Chondrocyte (in vitro differentiated cells): ENCODE results near the gene ATP2B2. TPM values are rescaled to one million over a fixed set of nuclear protein-coding genes. Genes with fewer than 3 reads are reported as not detected.

Experiments
- DNase-seq: peaks from one replicate; pipeline ENCODE4 v3.0.0; 2021; ENCODE audit warnings: mixed read lengths, low spot score
- H3K27ac Mint-ChIP-seq: one replicate; pipeline ENCODE4 v1.8.0; 2021; ENCODE audit warnings: mild to moderate bottlenecking, moderate library complexity, mixed read lengths; ENCODE audit not compliant: unreplicated experiment
- H3K27me3 Mint-ChIP-seq: 2 replicates; pipeline ENCODE4 v1.8.0; 2021; ENCODE audit warnings: low read depth, mixed read lengths
- H3K36me3 Mint-ChIP-seq: 2 replicates; pipeline ENCODE4 v1.8.0; 2021; ENCODE audit warnings: low read depth, mixed read lengths
- H3K4me1 Mint-ChIP-seq: 2 replicates; pipeline ENCODE4 v1.8.0; 2021; ENCODE audit warnings: low read depth, mild to moderate bottlenecking, mixed read lengths
- H3K4me3 Mint-ChIP-seq: one replicate; pipeline ENCODE4 v1.8.0; 2021; ENCODE audit warnings: mild to moderate bottlenecking, moderate library complexity, mixed read lengths; ENCODE audit not compliant: unreplicated experiment
- H3K9me3 Mint-ChIP-seq: 2 replicates; pipeline ENCODE4 v1.8.0; 2021; ENCODE audit warnings: low read depth, mixed read lengths
- total RNA-seq: library from RNA; stranded (reverse); gene quantifications from 3 replicates; pipeline ENCODE4 v1.2.1, GENCODE V29; 2021
- TF ChIP-seq, protein P1 (sequence below): fragments of 200-600 bp; sonication (generic); IDR thresholded peaks from 2 replicates; pipeline ENCODE4 v1.5.0; 2021; ENCODE audit warnings: antibody characterized with exemption, mild to moderate bottlenecking, moderate library complexity

Gene ATP2B2
- total RNA-seq, 1 donor from 2014 or later, result 0.25 TPM

DNA sequence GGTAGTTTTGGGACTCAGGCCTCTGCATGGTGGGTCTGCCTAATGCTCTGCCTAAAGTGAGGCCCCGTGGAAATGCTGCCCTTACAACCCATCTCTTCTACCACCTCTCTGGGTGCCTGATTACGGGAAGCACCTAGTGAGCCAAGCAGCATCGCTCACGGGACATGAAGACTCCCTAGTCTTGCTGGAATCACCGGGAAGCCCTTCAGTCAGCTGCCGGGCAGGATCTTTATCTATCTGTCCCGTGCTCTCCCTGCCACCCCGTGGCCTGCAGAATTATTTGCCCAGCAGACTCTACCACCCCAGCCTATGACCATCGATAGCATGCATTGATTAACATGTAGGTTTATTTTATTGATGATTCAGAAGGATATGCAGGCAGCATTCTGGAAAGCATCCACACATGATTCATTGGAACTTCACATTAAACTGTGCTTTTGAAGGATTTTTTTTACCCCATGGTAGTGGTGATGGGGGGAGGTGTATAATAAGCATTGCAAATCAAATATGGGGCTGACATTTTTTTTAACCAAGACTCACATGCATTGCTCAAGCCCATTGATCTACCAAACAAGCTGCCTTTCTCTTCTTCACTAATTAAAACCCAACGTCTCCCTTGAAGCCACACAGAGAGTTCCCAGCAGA, 63.1 kb downstream of the ATP2B2 start:
- H3K36me3 Mint-ChIP-seq, result no peaks in the 10 kb centered on the region
- DNase-seq, result peak; percentile 33
- peaks cover 2% of the 10 kb centered on the region for H3K27me3 Mint-ChIP-seq
- peaks cover 40% of the 10 kb centered on the region for H3K4me1 Mint-ChIP-seq
- no peak overlapping the region for H3K4me3 Mint-ChIP-seq
- H3K9me3 Mint-ChIP-seq, result no peaks in the 10 kb centered on the region
- H3K27ac Mint-ChIP-seq, result no peak overlapping the region
- TF ChIP-seq, protein P1, sequence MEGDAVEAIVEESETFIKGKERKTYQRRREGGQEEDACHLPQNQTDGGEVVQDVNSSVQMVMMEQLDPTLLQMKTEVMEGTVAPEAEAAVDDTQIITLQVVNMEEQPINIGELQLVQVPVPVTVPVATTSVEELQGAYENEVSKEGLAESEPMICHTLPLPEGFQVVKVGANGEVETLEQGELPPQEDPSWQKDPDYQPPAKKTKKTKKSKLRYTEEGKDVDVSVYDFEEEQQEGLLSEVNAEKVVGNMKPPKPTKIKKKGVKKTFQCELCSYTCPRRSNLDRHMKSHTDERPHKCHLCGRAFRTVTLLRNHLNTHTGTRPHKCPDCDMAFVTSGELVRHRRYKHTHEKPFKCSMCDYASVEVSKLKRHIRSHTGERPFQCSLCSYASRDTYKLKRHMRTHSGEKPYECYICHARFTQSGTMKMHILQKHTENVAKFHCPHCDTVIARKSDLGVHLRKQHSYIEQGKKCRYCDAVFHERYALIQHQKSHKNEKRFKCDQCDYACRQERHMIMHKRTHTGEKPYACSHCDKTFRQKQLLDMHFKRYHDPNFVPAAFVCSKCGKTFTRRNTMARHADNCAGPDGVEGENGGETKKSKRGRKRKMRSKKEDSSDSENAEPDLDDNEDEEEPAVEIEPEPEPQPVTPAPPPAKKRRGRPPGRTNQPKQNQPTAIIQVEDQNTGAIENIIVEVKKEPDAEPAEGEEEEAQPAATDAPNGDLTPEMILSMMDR, result no peak

DNA sequence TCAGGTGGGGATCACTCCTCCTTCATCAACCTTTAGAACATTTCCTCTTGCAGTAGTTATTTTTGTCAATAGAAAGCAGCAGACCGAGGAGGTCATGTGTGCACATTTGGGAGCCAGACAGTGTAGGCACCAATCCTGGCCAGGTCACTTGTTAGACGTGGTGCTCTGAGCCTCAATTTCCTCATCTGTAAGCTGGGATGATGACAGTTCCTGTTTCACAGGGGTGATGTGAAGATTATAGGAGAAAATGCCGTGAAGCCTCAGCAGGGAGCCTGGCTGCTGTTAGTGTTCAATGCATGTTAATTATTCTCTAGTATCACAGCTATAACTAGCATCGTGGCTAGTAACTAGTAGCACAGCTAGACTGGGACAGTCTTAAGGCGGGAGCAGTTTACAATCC, 64.7 kb downstream of the ATP2B2 start:
- Mint-ChIP-seq H3K27me3 (no peaks in the 10 kb centered on the region), H3K4me1 (peaks cover 46% of the 10 kb centered on the region), H3K27ac (no peak overlapping the region), H3K4me3 (no peak overlapping the region), H3K36me3 (no peaks in the 10 kb centered on the region), H3K9me3 (no peaks in the 10 kb centered on the region)
- TF ChIP-seq, protein P1, result no peak
- DNase-seq, result no peak

DNA sequence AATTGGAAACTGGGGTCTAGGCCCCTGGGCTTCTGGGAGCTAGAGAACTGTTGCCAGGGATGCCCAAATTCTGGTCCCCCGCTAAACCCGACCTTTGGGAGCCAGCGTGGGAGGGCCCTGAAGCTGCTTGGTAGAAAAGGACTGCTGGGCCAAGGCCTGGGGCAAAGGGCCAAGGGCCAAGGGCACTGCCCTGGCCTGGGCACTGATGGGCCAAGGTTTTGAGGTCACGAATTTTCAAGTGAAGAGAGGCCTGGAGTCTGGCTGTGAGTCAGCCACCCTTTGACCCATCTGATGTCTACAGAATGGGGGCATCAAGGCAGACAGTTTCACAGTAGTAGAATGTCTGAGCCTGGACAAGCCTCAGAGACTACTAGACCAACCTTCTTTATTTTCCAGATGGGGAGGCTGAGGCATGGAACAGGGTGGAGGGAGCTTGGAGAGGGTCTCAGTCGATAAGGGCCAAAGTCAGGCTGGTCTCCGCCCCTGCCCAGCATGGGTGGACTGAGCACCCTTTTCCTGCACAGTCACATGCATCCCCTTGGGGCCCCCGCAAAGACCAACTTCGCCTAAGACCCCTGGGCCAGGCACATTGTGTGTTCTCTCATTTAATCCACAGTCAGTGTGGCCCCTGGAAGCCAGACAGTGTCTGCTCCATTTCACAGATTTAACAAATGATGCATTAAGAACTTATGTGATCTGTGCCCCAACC, 66.3 kb downstream of the ATP2B2 start:
- Mint-ChIP-seq H3K36me3 (no peaks in the 10 kb centered on the region), H3K4me3 (no peak overlapping the region), H3K9me3 (no peaks in the 10 kb centered on the region), H3K27ac (peak overlapping the region; percentile 92), H3K27me3 (no peaks in the 10 kb centered on the region), H3K4me1 (peaks cover 39% of the 10 kb centered on the region)
- DNase-seq, result peak; percentile 56
- TF ChIP-seq, protein P1, result no peak

DNA sequence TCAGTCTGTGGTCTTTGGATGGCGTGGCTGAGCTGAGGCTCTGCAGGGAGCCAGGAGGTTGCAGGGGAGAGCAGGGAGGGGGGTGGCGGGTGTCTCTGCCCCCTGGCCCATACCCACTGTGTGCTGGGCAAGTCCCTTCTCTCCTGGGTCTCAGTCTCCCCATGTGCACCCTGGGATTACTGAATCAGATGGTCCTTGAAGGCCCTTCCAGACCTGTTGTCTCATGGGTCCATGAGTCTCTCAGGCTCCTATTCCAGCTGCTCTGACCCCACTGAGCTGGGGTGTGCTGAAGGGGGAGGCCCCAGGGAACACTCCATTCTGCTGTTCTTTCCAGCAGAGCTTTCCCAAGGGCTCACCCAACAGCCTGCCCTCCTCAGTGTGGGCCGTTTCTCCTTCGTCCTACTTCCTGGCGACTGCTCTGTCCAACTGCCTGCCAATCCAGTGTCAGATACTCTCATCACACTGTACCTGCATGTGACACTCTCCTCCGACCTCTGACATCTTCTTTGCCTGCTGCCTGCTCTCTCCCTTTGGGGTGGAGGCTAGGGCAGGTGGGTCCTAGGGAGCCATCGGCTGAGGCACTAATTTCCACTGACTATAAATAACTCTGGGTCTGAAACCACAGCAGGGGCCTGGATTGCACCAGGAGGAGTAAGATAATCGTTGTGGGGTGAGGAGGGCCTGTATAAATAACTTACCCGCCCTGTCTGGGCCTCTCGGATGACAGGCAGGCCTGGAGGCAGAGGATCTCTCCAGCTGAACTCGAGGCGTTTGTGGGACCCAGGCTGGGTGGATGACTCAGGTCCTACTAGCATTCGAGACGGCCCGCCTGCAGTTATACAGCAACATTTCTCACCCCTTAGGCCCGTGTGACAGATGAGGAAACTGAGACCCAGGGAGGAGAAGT, 67.1 kb downstream of the ATP2B2 start:
- peak overlapping the region; percentile 92 for H3K27ac Mint-ChIP-seq
- H3K36me3 Mint-ChIP-seq, result no peaks in the 10 kb centered on the region
- TF ChIP-seq, protein P1, result no peak
- peaks cover 39% of the 10 kb centered on the region for H3K4me1 Mint-ChIP-seq
- peak; percentile 87 for DNase-seq
- no peaks in the 10 kb centered on the region for H3K27me3 Mint-ChIP-seq
- no peaks in the 10 kb centered on the region for H3K9me3 Mint-ChIP-seq
- H3K4me3 Mint-ChIP-seq, result no peak overlapping the region
